Measurements from ENCODE around the gene FBXO7. TPM values are rescaled to one million over a fixed set of nuclear protein-coding genes. Genes with fewer than 3 reads are reported as not detected.

Gene FBXO7
- total RNA-seq, 1 experiment from 2014 or later, result 96.7 TPM

GRCh38 chr22:32531228-32531627 lies 56.6 kb downstream of the FBXO7 start:
- no peak for DNase-seq (ENCODE audit: low read depth)

DNA sequence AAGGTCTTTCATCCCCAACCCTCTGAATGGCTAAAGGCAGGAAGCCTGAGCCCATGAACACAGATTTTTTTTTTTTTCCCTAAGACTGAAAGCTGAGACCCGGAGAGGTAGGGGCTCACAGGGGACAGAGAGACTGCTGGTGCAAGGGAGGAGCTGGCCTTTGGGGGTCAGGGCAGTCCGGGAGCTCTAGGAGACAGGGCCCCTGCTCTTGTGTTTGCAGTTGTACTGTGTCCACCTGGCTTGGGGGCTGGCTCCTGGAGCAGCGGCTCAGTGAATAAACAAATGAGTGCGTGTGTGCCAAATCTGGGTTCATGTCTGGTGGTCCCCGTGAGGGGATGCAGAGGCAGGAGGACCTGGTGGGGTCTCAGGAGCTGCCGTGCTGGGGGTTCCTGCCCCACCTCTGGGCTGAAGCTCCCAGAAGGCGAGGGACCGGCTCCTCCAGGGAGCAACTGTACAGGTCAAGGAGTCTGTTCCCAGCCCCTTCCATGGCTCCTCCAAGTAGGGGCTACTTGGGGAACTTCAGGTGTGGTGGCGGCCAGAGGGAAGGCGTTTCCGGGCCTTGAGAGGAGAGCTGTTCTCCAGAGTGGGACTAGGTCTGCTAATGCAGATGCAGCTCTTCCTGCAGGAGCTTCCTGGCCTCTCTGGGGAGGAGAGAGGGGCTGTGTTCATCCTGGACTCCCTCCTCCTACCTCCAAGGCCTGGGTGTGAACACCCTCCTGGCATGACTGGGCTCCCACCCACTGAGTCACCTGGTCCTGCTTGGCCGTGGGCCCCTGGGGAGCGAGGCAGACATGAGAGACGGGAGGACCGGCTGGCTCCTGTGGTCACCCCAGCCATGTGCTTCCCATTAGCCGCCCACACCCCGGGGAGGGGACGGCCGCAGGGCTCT lies 57.6 kb downstream of the FBXO7 start:
- peak; percentile 80 for DNase-seq (ENCODE audit: low read depth)

DNA sequence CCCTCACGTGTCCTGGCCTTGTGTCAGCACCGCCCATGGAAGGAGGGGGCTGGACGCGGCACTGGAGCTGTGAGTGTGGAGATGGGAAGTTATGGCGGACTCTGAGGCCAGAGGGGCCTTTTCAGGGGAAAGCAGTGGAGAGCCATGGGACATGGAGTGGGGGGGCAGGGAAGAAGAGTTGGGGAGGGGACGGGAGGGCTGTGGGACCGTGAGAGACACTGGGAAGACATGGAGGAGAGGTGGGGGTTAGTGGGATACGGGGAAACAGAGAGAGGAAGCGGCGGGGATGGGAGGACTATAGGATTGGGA lies 58.2 kb downstream of the FBXO7 start:
- no peak for DNase-seq (ENCODE audit: low read depth)

DNA sequence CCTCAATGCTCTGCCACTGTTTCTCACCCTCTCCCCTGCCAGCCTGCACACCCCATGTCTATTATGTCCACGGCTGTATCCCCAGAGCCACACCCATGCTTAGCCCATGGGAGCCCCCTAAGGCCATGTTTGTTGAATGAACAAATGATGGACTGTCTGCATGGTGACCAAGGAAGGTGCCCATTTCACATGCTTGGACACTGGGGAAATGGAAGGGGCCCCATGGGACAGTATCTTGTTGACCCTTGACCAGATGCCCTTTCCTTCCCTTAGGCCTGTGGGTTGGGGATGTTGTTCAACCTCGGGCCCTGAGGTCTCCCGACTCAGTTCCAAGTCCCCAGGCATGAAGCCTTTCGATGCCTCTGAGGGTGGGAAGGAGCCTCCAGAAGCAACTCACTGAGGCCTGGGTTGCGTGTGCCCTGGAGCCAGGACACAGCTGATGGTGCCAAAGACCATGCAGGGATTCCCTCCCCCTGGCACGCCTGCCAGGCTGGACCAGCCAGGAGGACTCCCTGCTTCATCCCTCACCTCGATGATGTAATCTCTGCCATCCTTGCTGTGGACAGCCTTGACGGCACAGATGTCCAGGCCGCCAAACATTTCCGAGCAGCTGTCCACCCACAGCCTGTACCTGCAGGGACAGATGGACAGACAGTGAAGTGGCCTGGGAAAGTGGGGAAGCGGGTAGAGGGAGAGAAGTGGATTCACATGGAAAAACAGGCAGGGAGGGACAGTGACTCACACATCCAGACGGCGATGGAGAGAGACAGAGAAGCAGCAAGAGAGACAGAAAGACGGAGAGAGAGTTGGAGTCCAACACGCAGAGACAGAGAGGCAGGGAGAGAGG lies 58.9 kb downstream of the FBXO7 start:
- no peak for DNase-seq (ENCODE audit: low read depth)

- no peak for DNase-seq (ENCODE audit: low read depth)
Observed at GRCh38 chr22:32534252-32535235, 59.9 kb downstream of the FBXO7 start.

DNA sequence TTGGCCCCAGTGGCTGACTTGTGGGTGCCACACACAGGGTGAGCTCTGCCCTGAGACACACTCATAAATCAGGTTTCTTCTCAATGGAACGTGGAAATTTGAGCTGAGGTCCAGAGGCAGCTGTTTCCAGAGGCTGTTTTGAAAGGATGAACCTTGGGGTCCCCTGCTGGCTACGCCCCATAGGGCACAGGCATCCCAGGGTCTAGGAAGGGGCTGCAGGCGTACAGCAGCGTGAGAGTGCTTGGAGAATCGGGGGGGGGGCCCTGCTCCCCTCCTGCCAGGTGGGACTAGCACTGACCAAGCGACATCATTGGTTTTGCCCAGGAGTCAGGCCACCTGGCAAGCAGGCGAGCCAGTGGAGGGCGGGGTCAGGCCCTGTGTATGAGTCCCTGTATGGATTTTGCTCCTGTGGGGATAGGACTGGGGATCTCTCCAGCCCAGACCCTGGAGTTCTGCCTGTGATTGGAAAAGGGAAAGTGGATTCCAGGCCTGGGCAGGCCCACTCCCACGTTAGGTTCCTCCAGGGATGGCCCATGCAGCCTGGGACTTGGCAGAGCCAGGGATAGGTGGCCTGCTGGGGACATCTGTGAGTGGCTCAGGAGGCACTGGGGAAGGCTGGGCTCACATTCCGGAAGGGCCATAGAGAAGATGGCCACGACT lies 61.0 kb downstream of the FBXO7 start:
- DNase-seq (ENCODE audit: low read depth), result no peak

- no peak for DNase-seq (ENCODE audit: low read depth)
Observed at GRCh38 chr22:32536352-32536751, 61.7 kb downstream of the FBXO7 start.

DNA sequence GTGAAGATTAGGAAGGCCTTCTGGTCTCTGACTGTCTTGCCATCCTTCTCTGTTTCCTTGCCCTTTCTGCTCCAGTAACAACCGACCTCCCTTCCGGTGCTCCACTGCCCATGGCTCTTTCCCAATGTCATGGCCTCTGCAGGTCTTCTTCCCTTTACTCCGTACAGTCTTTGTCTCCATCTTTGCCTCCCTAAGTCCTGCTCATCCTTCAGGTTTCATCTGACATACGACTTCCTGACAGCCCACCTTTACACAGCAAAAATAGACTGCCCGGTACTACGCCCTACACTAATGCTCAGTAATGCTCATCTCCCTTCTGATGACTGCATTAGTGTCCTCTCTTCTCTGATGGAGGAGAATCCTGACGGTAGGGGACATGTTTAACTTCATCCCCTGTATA lies 63.9 kb downstream of the FBXO7 start:
- no peak for DNase-seq (ENCODE audit: low read depth)

DNA sequence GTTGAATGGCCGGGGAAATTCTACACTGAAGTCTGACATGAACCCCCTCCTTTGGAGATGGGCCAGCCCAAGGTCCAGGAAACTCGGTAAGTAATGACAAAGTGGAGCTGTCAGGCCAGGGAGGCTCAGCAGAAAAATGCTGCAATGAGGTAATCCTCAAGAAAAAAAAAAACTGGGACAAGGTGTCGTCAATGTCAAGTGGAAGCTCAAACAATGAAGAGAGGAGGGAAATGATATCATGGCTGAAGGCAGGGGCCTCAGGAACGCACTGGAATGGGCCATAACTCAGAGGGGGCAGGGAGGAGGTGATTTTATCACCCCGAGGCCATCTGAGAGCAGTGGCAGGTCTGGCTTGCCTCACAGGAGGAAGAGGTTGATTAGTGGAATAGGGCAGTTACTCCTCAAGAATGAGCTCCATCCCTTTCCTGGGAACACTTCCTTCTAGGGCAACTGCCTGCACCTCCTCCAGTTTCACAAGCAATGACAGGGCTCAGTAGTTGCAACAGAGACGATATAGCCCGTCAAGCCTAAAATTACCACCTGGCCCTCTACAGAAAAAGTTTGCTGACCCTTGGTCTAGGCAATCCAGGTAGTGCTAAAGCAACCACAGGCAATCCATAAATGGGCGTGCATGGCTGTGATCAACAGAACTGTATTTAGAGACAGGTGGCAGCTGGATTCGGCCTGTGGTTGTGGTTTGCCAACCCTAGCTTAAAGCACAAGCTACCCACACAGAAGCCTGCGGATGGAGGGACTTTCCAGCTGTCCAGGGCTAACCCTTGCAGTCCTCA lies 65.2 kb downstream of the FBXO7 start:
- peak; percentile 24 for DNase-seq (ENCODE audit: low read depth)

- DNase-seq (ENCODE audit: low read depth), result no peak
Observed at GRCh38 chr22:32541481-32541880, 66.9 kb downstream of the FBXO7 start.

DNA sequence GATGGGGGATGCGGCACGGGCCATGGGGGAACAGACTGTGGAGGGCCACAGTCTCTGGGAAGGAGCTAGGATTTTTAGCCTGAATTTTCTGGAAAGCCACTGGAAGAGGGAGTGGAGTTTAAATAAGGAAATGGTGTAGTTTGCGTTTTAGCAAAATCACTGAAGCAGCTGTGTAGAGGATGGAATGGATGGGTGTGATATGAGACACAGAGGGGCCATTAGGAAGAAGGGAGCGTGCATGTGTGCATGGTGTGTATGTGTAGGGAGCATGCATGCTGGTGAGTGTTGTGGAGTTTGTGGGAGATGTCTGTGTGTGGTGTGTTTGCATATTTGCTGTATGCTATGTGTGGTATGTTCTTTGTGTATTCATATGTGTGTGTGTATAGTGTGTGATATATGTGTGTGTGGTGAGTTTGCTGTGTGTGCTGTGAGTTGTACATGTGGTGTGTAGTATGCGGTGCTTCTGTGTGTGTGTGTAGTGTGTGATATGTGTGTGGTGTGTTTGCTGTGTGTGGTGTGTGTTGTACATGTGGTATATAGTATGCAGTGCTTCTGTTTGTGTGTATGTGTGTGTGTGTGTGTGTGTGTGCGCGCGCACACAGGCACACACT lies 67.6 kb downstream of the FBXO7 start:
- DNase-seq (ENCODE audit: low read depth), result no peak

- DNase-seq (ENCODE audit: low read depth), result no peak
Observed at GRCh38 chr22:32542677-32543357, 68.2 kb downstream of the FBXO7 start.

DNA sequence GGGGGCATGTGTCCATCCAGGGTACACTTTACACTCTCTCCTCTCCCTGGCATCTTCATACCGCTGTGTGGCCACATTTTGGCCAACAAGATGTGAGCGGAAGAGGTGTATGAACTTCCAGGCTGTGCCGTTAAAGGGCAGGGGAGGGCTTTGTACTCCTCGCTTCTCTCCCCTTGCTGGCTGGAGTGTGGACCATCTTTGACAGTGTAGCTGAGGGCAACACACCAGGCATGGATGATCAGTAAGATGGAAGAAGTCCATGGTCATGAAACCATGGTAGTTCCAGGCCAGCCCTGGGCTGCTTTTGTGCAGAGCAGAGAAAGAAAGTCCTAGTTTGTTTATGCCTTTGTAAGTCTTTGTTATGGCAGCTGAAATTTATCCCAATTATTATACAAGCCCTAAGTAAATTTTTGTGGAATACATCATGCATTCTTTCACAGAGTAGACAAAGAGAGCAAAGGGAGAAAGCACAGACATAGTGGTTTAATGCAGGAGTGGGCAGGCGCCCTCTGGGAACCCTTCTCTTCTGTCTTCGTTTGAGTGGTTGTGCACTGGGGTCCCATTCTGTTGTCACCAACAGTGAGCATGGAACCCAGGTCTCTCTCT lies 70.4 kb downstream of the FBXO7 start:
- no peak for DNase-seq (ENCODE audit: low read depth)

GRCh38 chr22:32545801-32546200 lies 71.2 kb downstream of the FBXO7 start:
- DNase-seq (ENCODE audit: low read depth), result peak; percentile 21

GRCh38 chr22:32546496-32546895 lies 71.9 kb downstream of the FBXO7 start:
- no peak for DNase-seq (ENCODE audit: low read depth)

- DNase-seq (ENCODE audit: low read depth), result no peak
Observed at GRCh38 chr22:32546935-32547334, 72.3 kb downstream of the FBXO7 start.

GRCh38 chr22:32548039-32548438 lies 73.4 kb downstream of the FBXO7 start:
- DNase-seq (ENCODE audit: low read depth), result no peak
